ENCODE measurements around the gene SLC49A3. TPM values are rescaled to one million over a fixed set of nuclear protein-coding genes. Genes with fewer than 3 reads are reported as not detected.
A peak's percentile ranks its signal among the peaks of the same experiment; 100 is the strongest.

The SLC49A3 gene
- polyA plus RNA-seq, 3 donors, result 9.5 to 29.8 (median 11.1) TPM

DNA sequence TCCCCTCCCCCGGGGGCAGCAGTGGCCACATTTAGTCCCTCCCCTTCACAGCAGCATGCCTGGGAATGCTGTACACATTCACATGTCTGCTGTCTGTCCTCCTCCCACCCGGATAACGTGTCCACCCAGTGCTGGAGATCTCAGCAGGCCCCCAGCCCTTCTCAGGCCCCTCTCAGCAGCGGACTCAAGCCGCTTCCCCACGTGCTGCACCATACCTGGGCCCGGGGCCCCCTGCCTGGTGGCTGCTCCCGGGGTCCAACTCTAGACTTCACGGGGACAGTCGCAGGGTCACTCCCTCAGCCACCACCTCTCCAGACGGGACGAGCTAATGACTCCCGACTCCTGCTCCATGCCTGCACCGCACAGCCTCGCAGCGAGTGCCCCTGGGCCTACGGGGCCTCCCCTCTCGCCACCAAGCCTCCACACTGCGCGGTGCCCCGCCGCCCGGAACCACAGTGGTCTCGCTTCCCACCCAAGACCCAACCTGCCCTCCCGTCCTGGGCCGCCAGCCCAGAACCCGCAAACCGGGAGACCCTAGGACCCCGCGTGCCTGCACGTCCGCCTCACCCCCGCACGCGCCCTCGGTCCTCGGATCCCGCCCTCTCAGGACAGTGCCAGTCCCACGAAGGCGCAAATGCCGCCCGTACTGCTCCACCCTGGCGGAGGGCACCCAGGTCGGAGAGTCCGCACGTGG lies 15.4 kb upstream of the SLC49A3 start:
- H3K9ac ChIP-seq (ENCODE audit: insufficient read depth, low read length, poor library complexity, severe bottlenecking), result no peak overlapping the region
- peaks cover 22% of the 10 kb centered on the region for H4K20me1 ChIP-seq (ENCODE audit: insufficient read depth, low read length)
- Mint-ChIP-seq H3K27ac (no peak overlapping the region), H3K27me3 (ENCODE audit: low read depth in 3 of 3) (peaks cover 0 to 4% (median 3%) of the 10 kb centered on the region in 3 donors), H3K36me3 (peaks cover 0 to 2% of the 10 kb centered on the region in 2 donors), H3K4me1 (peaks cover 33% of the 10 kb centered on the region), H3K9me3 (no peaks in the 10 kb centered on the region), H3K4me3 (peak overlapping the region in 1 of 2 donors; percentile 15)
- TF ChIP-seq, protein P1, sequence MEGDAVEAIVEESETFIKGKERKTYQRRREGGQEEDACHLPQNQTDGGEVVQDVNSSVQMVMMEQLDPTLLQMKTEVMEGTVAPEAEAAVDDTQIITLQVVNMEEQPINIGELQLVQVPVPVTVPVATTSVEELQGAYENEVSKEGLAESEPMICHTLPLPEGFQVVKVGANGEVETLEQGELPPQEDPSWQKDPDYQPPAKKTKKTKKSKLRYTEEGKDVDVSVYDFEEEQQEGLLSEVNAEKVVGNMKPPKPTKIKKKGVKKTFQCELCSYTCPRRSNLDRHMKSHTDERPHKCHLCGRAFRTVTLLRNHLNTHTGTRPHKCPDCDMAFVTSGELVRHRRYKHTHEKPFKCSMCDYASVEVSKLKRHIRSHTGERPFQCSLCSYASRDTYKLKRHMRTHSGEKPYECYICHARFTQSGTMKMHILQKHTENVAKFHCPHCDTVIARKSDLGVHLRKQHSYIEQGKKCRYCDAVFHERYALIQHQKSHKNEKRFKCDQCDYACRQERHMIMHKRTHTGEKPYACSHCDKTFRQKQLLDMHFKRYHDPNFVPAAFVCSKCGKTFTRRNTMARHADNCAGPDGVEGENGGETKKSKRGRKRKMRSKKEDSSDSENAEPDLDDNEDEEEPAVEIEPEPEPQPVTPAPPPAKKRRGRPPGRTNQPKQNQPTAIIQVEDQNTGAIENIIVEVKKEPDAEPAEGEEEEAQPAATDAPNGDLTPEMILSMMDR (IDR thresholded peaks at IDR 0.05), result no peak
- H3K27ac ChIP-seq (ENCODE audit: low read depth in 1 of 2, low read length in 2 of 2), result peak overlapping the region in 1 of 2 donors; percentile 96
- peaks cover 43 to 60% of the 10 kb centered on the region in 2 donors for H3K4me1 ChIP-seq (ENCODE audit: control insufficient read depth in 1 of 2, insufficient read depth in 2 of 2, low read length in 2 of 2)
- H3K27me3 ChIP-seq (ENCODE audit: control insufficient read depth in 2 of 2, insufficient read depth in 2 of 2, low read length in 2 of 2), result no peaks in the 10 kb centered on the region
- H3K4me3 ChIP-seq (replicated peaks in 1 of 3; ENCODE audit: low read depth in 2 of 3, low read length in 3 of 3), result peak overlapping the region in 1 of 3 experiments; percentile 86
- no peaks in the 10 kb centered on the region for H3K36me3 ChIP-seq (replicated peaks in 1 of 2; ENCODE audit: control insufficient read depth in 1 of 2, insufficient read depth in 2 of 2, low read length in 2 of 2)
- H2AFZ ChIP-seq (ENCODE audit: insufficient read depth, low read depth, low read length, poor library complexity, severe bottlenecking), result no peak overlapping the region
- DNase-seq, result no peak
- WGBS (ENCODE audit: insufficient coverage), result 95% methylated on average over 46 of the region's 46 CpGs
- no peak overlapping the region for H3K4me2 ChIP-seq (replicated peaks; ENCODE audit: extremely low read depth, low read length, poor library complexity, severe bottlenecking)
- no peaks in the 10 kb centered on the region for H3K9me3 ChIP-seq (replicated peaks in 1 of 2; ENCODE audit: control insufficient read depth in 1 of 2, insufficient read depth in 1 of 2, low read length in 2 of 2)
- H3K79me2 ChIP-seq (ENCODE audit: insufficient read depth, low read length), result peaks cover 37% of the 10 kb centered on the region
- intact Hi-C loops (cut with micrococcal nuclease), result loop anchor here in 1 of 2 donors (2.0 kb wide), 1 partner anchor 16 kb away; the partner anchor contains the start of gene SLC49A3

GRCh38 chr4:703336-704197 lies 14.6 kb upstream of the SLC49A3 start:
- WGBS (ENCODE audit: insufficient coverage), result 85% methylated on average over 4 of the region's 10 CpGs
- no peaks in the 10 kb centered on the region for H3K9me3 ChIP-seq (replicated peaks in 1 of 2; ENCODE audit: control insufficient read depth in 1 of 2, insufficient read depth in 1 of 2, low read length in 2 of 2)
- no peak for DNase-seq

More at GRCh38 chr4:703336-704197, 14.6 kb upstream of the SLC49A3 start:
- H3K36me3 ChIP-seq (replicated peaks in 1 of 2; ENCODE audit: control insufficient read depth in 1 of 2, insufficient read depth in 2 of 2, low read length in 2 of 2), result no peaks in the 10 kb centered on the region
- no peak overlapping the region for H2AFZ ChIP-seq (ENCODE audit: insufficient read depth, low read depth, low read length, poor library complexity, severe bottlenecking)
- peaks cover 30% of the 10 kb centered on the region for H3K79me2 ChIP-seq (ENCODE audit: insufficient read depth, low read length)
- H3K27me3 Mint-ChIP-seq (ENCODE audit: low read depth in 3 of 3), result peaks cover 0 to 4% (median 2%) of the 10 kb centered on the region in 3 donors
- no peak overlapping the region for H3K4me3 Mint-ChIP-seq
- no peak overlapping the region for H3K9ac ChIP-seq (ENCODE audit: insufficient read depth, low read length, poor library complexity, severe bottlenecking)
- peaks cover 30% of the 10 kb centered on the region for H3K4me1 Mint-ChIP-seq
- H3K4me1 ChIP-seq (ENCODE audit: control insufficient read depth in 1 of 2, insufficient read depth in 2 of 2, low read length in 2 of 2), result peaks cover 46 to 60% of the 10 kb centered on the region in 2 donors
- no peak overlapping the region for H3K27ac ChIP-seq (ENCODE audit: low read depth in 1 of 2, low read length in 2 of 2)
- H3K4me3 ChIP-seq (replicated peaks in 1 of 3; ENCODE audit: low read depth in 2 of 3, low read length in 3 of 3), result no peak overlapping the region
- no peak overlapping the region for H3K4me2 ChIP-seq (replicated peaks; ENCODE audit: extremely low read depth, low read length, poor library complexity, severe bottlenecking)
- peaks cover 14% of the 10 kb centered on the region for H4K20me1 ChIP-seq (ENCODE audit: insufficient read depth, low read length)
- no peaks in the 10 kb centered on the region for H3K36me3 Mint-ChIP-seq
- peak overlapping the region in 1 of 7 donors; percentile 18 for H3K27ac Mint-ChIP-seq
- H3K9me3 Mint-ChIP-seq, result peaks cover 0 to under 1% (median 0%) of the 10 kb centered on the region in 7 donors
- intact Hi-C loops (cut with micrococcal nuclease), result loop anchor here in 1 of 2 donors (2.0 kb wide), 1 partner anchor 15 kb away; the partner anchor contains the start of gene SLC49A3
- TF ChIP-seq, protein P1 (IDR thresholded peaks at IDR 0.05), result no peak
- H3K27me3 ChIP-seq (ENCODE audit: control insufficient read depth in 2 of 2, insufficient read depth in 2 of 2, low read length in 2 of 2), result no peaks in the 10 kb centered on the region
